HepG2 (cell line): ENCODE results near the gene GNAS-AS1. TPM values are rescaled to one million over a fixed set of nuclear protein-coding genes. Genes with fewer than 3 reads are reported as not detected.

Experiments
- BRD4 ChIP-seq: sonication (generic); formaldehyde crosslinking; IDR thresholded peaks from 2 replicates; pipeline ENCODE4 v1.4.0; 2020; ENCODE audit warnings: missing genetic modification reagents
- LCORL ChIP-seq, 2 experiments: fragments of 450-650 bp in 1 of 2; sonication (generic) in 1 of 2; formaldehyde crosslinking in 1 of 2; IDR thresholded peaks; 2 replicates each; pipeline versions ENCODE4 v1.5.0 to v1.6.1; 2017 to 2020; ENCODE audit warnings: antibody characterized with exemption in 1 of 2, missing genetic modification reagents in 1 of 2
- MLXIP ChIP-seq: sonication (generic); formaldehyde crosslinking; IDR thresholded peaks from 2 replicates; pipeline ENCODE4 v1.9.0; 2021; ENCODE audit warnings: missing genetic modification reagents, borderline replicate concordance
- NAIF1 ChIP-seq: sonication (generic); formaldehyde crosslinking; IDR thresholded peaks from 2 replicates; pipeline ENCODE4 v1.5.0; 2020; ENCODE audit warnings: mild to moderate bottlenecking, missing genetic modification reagents, borderline replicate concordance
- NBN ChIP-seq: fragments of 450-650 bp; conservative IDR thresholded peaks from 2 replicates; pipeline ENCODE4 v1.6.1; 2017
- NFIB ChIP-seq: sonication (generic); formaldehyde crosslinking; IDR thresholded peaks from 2 replicates; pipeline ENCODE4 v1.9.0; 2021; ENCODE audit warnings: missing genetic modification reagents, mild to moderate bottlenecking, borderline replicate concordance
- RARG ChIP-seq: sonication (generic); formaldehyde crosslinking; IDR thresholded peaks from 2 replicates; pipeline ENCODE4 v1.4.0; 2020; ENCODE audit warnings: low read depth, mild to moderate bottlenecking, missing genetic modification reagents
- ZBTB49 ChIP-seq: sonication (generic); formaldehyde crosslinking; IDR thresholded peaks from 2 replicates; pipeline ENCODE4 v1.4.0; 2020; ENCODE audit warnings: missing genetic modification reagents, borderline replicate concordance
- ZNF280B ChIP-seq: sonication (generic); formaldehyde crosslinking; IDR thresholded peaks from 2 replicates; pipeline ENCODE4 v1.5.0; 2020; ENCODE audit warnings: missing genetic modification reagents, mild to moderate bottlenecking, borderline replicate concordance
- ZNF292 ChIP-seq: sonication (generic); formaldehyde crosslinking; IDR thresholded peaks from 2 replicates; pipeline ENCODE4 v1.8.1; 2022; ENCODE audit warnings: mild to moderate bottlenecking, low read depth, missing genetic modification reagents, borderline replicate concordance
- ZNF318 ChIP-seq: sonication (generic); formaldehyde crosslinking; IDR thresholded peaks from 2 replicates; pipeline ENCODE4 v1.4.0; 2020; ENCODE audit warnings: mild to moderate bottlenecking, missing genetic modification reagents
- polyA plus RNA-seq, 8 experiments: library from polyadenylated mRNA; depleted of rRNA in 3 of 8; stranded (reverse) in 7 of 8; unstranded in 1 of 8; fragments of >200 nt; fragmentation: Illumina TruSeq in 4 of 8; extraction: Trizol in 4 of 8; gene quantifications; 2 replicates each; pipeline versions ENCODE4 v1.2.1 to v1.2.3, GENCODE V29; 2011 to 2016; ENCODE audit warnings: low read depth in 4 of 8, missing spikeins in 1 of 8, mixed read lengths in 1 of 8; ENCODE audit not compliant: insufficient read depth in 1 of 8
- total RNA-seq, 5 experiments: library from RNA; depleted of rRNA; stranded (reverse); fragments of >200 nt; fragmentation: Illumina TruSeq; extraction: Trizol; gene quantifications; 2 replicates each; pipeline ENCODE4 v1.2.3, GENCODE V29; 2016; ENCODE audit warnings: low read depth in 1 of 5

GNAS-AS1 gene
- total and polyA plus RNA-seq, 2 of the 13 experiments (the other 11 are each of a cell fraction or from before 2014, with no cell fraction given), result not detected

GRCh38 chr20:58890518-58891085 is 39.9 kb upstream of the GNAS-AS1 start (continued):
- TF ChIP-seq ZBTB49 (CRISPR knock-in tag) (no peak), ZNF318 (no peak), BRD4 (CRISPR knock-in tag) (peak; percentile 41; the same call in 1 of the 2 replicates), RARG (CRISPR knock-in tag) (no peak), LCORL (IDR thresholded peaks at IDR 0.05) (no peak), LCORL (CRISPR knock-in tag; IDR thresholded peaks at IDR 0.05) (no peak), NAIF1 (CRISPR knock-in tag) (no peak), NFIB (CRISPR knock-in tag) (no peak), ZNF280B (CRISPR knock-in tag) (0 out of 2 replicates have a peak, but pooled peaks have one; percentile 37), NBN (no peak), MLXIP (CRISPR knock-in tag) (peak; percentile 53; the same call in 1 of the 2 replicates), ZNF292 (CRISPR knock-in tag) (no peak)
